A549 (cell line): ENCODE data around the gene KCNMA1.

ENCODE experiments used
- CTCF ChIP-seq: fragments of >200 bp; sonication (Bioruptor Twin); formaldehyde crosslinking; IDR thresholded peaks from 3 replicates; pipeline ENCODE4 v1.5.1; 2016
- EP300 ChIP-seq, 2 experiments: fragments of >200 bp; sonication (Bioruptor Twin); formaldehyde crosslinking; IDR thresholded peaks; 2 replicates in 1 of 2; 3 replicates in 1 of 2; pipeline ENCODE4 v1.6.1; 2016 to 2017
- HOXB13 ChIP-seq: fragments of 250-450 bp; sonication (Bioruptor Pico); IDR thresholded peaks from 2 replicates; pipeline ENCODE4 v1.5.0; 2020; ENCODE audit warnings: low read depth, mild to moderate bottlenecking, moderate library complexity
- POLR2A ChIP-seq: IDR thresholded peaks from 2 replicates; pipeline ENCODE4 v1.6.1; 2012; ENCODE audit warnings: mild to moderate bottlenecking, low read length
- RAD21 ChIP-seq, 2 experiments: fragments of >200 bp in 1 of 2; sonication (Bioruptor Twin) in 1 of 2; formaldehyde crosslinking in 1 of 2; IDR thresholded peaks in 1 of 2; conservative IDR thresholded peaks in 1 of 2; 2 replicates in 1 of 2; 3 replicates in 1 of 2; pipeline ENCODE4 v1.6.1; 2012 to 2018; ENCODE audit warnings: inconsistent platforms in 1 of 2
- RCOR1 ChIP-seq: fragments of 150-350 bp; IDR thresholded peaks from 2 replicates; pipeline ENCODE4 v1.6.1; 2014; ENCODE audit warnings: antibody characterized with exemption, low read length, low read depth
- SMC3 ChIP-seq: fragments of >200 bp; sonication (Bioruptor Twin); formaldehyde crosslinking; IDR thresholded peaks from 3 replicates; pipeline ENCODE4 v1.6.1; 2018; ENCODE audit warnings: inconsistent platforms

DNA sequence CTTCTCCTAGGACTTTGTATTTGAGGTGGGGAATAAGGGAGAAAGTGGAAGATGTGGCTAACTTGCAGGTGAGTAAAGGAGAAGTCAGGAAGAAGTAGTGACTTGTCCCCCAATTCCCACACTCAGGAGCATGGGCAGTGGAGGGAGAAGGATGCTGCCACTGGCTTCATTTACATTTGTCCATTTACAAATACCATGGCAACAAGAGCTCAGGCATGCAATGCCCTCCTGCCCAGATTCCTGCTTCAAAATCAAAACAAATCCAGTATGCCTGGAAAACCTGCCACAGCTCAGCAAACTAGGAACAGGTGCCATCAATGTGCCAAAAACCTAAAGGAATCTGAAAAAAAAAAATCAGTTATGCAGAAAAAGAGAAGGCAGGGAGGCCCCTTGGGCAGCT, 139.9 kb downstream of the KCNMA1 start:
- TF ChIP-seq HOXB13 (CRISPR knock-in tag) (no peak), RCOR1 (no peak), RAD21 (conservative IDR thresholded peaks at IDR 0.05 in 1 of 2, IDR thresholded peaks at IDR 0.05 in 1 of 2) (no peak), CTCF (no peak), EP300 (IDR thresholded peaks at IDR 0.05) (no peak), POLR2A (no peak), SMC3 (no peak)
